Neuron (in vitro differentiated cells): Measurements from ENCODE around the gene COL11A1.
"Not testable (repeated sequence)": the region's sequence is repeated elsewhere in the genome, so short reads cannot be mapped to it uniquely, and the experiment has no call there.

Experiments used
- H2AFZ ChIP-seq: one replicate; pipeline ENCODE4 v1.6.1; 2013; ENCODE audit warnings: low read depth, mild to moderate bottlenecking, inconsistent platforms, low read length, moderate library complexity
- H3K27me3 ChIP-seq: one replicate; pipeline ENCODE4 v1.6.1; 2013; ENCODE audit warnings: low read length; ENCODE audit not compliant: insufficient read depth
- H3K36me3 ChIP-seq: one replicate; pipeline ENCODE4 v1.6.1; 2013; ENCODE audit warnings: low read length; ENCODE audit not compliant: insufficient read depth
- H3K4me1 ChIP-seq: one replicate; pipeline ENCODE4 v1.6.1; 2013; ENCODE audit warnings: low read length; ENCODE audit not compliant: insufficient read depth
- H3K4me3 ChIP-seq: 2 replicates; pipeline ENCODE4 v1.5.1; 2013; ENCODE audit warnings: mild to moderate bottlenecking, low read length, moderate library complexity
- H3K9me3 ChIP-seq: one replicate; pipeline ENCODE4 v1.6.1; 2013; ENCODE audit warnings: low read length

Gene COL11A1

GRCh38 chr1:103108376-103109150, at the start of gene COL11A1:
COL11A1 (minus strand) TSS chr1:103108522; CDS start chr1:103108178, 344 bp downstream.
- H3K36me3 ChIP-seq: no peaks in the 10 kb centered on the region
- peak within 1 kb of the TSS; percentile 85 for H3K4me3 ChIP-seq

GRCh38 chr1:103156966-103157365, 48.6 kb upstream of the COL11A1 start:
- H3K9me3 ChIP-seq: no peaks in the 10 kb centered on the region
- H3K4me3 ChIP-seq: no peak overlapping the region
- no peaks in the 10 kb centered on the region for H3K27me3 ChIP-seq
- no peaks in the 10 kb centered on the region for H3K36me3 ChIP-seq
- H3K4me1 ChIP-seq: no peaks in the 10 kb centered on the region
- no peak overlapping the region for H2AFZ ChIP-seq

More at GRCh38 chr1:103108376-103109150, at the start of gene COL11A1:
- Histone ChIP-seq H3K27me3 (no peaks in the 10 kb centered on the region), H2AFZ (peak within 1 kb of the TSS; percentile 89), H3K9me3 (no peaks in the 10 kb centered on the region), H3K4me1 (peaks cover 18% of the 10 kb centered on the region)

- H3K4me3 ChIP-seq: no peak overlapping the region
- no peak overlapping the region for H2AFZ ChIP-seq
- no peaks in the 10 kb centered on the region for H3K36me3 ChIP-seq
- no peaks in the 10 kb centered on the region for H3K9me3 ChIP-seq
- H3K27me3 ChIP-seq: no peaks in the 10 kb centered on the region
- no peaks in the 10 kb centered on the region for H3K4me1 ChIP-seq
These were observed 37.8 kb upstream of the COL11A1 start for GRCh38 chr1:103146166-103146565.

- Histone ChIP-seq H3K9me3 (no peaks in the 10 kb centered on the region), H2AFZ (no peak overlapping the region), H3K27me3 (no peaks in the 10 kb centered on the region), H3K36me3 (no peaks in the 10 kb centered on the region), H3K4me3 (no peak overlapping the region), H3K4me1 (no peaks in the 10 kb centered on the region)
These were observed 37.1 kb upstream of the COL11A1 start for GRCh38 chr1:103145449-103145848.

GRCh38 chr1:103144681-103145080, 36.4 kb upstream of the COL11A1 start:
- Histone ChIP-seq H3K27me3 (no peaks in the 10 kb centered on the region), H3K4me3 (no peak overlapping the region), H3K36me3 (no peaks in the 10 kb centered on the region), H3K9me3 (no peaks in the 10 kb centered on the region), H2AFZ (no peak overlapping the region), H3K4me1 (no peaks in the 10 kb centered on the region)

- Histone ChIP-seq H3K9me3 (no peaks in the 10 kb centered on the region), H2AFZ (no peak overlapping the region), H3K4me3 (no peak overlapping the region), H3K4me1 (no peaks in the 10 kb centered on the region), H3K36me3 (no peaks in the 10 kb centered on the region), H3K27me3 (no peaks in the 10 kb centered on the region)
These were observed 34.1 kb upstream of the COL11A1 start for GRCh38 chr1:103142461-103142860.

GRCh38 chr1:103129796-103130195, 21.5 kb upstream of the COL11A1 start:
- H3K4me1 ChIP-seq: no peaks in the 10 kb centered on the region
- no peaks in the 10 kb centered on the region for H3K9me3 ChIP-seq
- no peak overlapping the region for H2AFZ ChIP-seq
- no peaks in the 10 kb centered on the region for H3K36me3 ChIP-seq
- H3K27me3 ChIP-seq: no peaks in the 10 kb centered on the region
- H3K4me3 ChIP-seq: no peak overlapping the region

- no peak overlapping the region for H2AFZ ChIP-seq
- no peaks in the 10 kb centered on the region for H3K27me3 ChIP-seq
- no peaks in the 10 kb centered on the region for H3K36me3 ChIP-seq
- H3K9me3 ChIP-seq: no peaks in the 10 kb centered on the region
- no peak overlapping the region for H3K4me3 ChIP-seq
- no peaks in the 10 kb centered on the region for H3K4me1 ChIP-seq
These were observed 20.9 kb upstream of the COL11A1 start for GRCh38 chr1:103129255-103129654.

GRCh38 chr1:103128256-103128655, 19.9 kb upstream of the COL11A1 start:
- not testable (repeated sequence) for H3K4me1 ChIP-seq, H3K36me3 ChIP-seq, H3K9me3 ChIP-seq, H3K27me3 ChIP-seq, H2AFZ ChIP-seq, H3K4me3 ChIP-seq

- H3K4me1 ChIP-seq: no peaks in the 10 kb centered on the region
- H2AFZ ChIP-seq: no peak overlapping the region
- H3K4me3 ChIP-seq: no peak overlapping the region
- no peaks in the 10 kb centered on the region for H3K36me3 ChIP-seq
- H3K9me3 ChIP-seq: no peaks in the 10 kb centered on the region
- H3K27me3 ChIP-seq: no peaks in the 10 kb centered on the region
These were observed 16.9 kb upstream of the COL11A1 start for GRCh38 chr1:103125219-103125618.

GRCh38 chr1:103122983-103123720, 14.8 kb upstream of the COL11A1 start:
- Histone ChIP-seq H3K9me3 (no peaks in the 10 kb centered on the region), H3K27me3 (no peaks in the 10 kb centered on the region), H2AFZ (no peak overlapping the region), H3K4me1 (no peaks in the 10 kb centered on the region), H3K4me3 (no peak overlapping the region), H3K36me3 (no peaks in the 10 kb centered on the region)

GRCh38 chr1:103120981-103121380, 12.7 kb upstream of the COL11A1 start:
- Histone ChIP-seq H3K4me3 (no peak overlapping the region), H3K27me3 (no peaks in the 10 kb centered on the region), H3K9me3 (no peaks in the 10 kb centered on the region), H2AFZ (no peak overlapping the region), H3K36me3 (no peaks in the 10 kb centered on the region), H3K4me1 (no peaks in the 10 kb centered on the region)

GRCh38 chr1:103112546-103112945, 4.2 kb upstream of the COL11A1 start:
- Histone ChIP-seq H3K36me3 (no peaks in the 10 kb centered on the region), H3K4me3 (no peak overlapping the region), H3K4me1 (peaks cover 16% of the 10 kb centered on the region), H3K27me3 (no peaks in the 10 kb centered on the region), H2AFZ (no peak overlapping the region), H3K9me3 (no peaks in the 10 kb centered on the region)
